Measurements from ENCODE around the gene ZDHHC11B. TPM values are rescaled to one million over a fixed set of nuclear protein-coding genes. Genes with fewer than 3 reads are reported as not detected.
"Not testable (repeated sequence)": the region's sequence is repeated elsewhere in the genome, so short reads cannot be mapped to it uniquely, and the experiment has no call there.

The ZDHHC11B gene, protein sequence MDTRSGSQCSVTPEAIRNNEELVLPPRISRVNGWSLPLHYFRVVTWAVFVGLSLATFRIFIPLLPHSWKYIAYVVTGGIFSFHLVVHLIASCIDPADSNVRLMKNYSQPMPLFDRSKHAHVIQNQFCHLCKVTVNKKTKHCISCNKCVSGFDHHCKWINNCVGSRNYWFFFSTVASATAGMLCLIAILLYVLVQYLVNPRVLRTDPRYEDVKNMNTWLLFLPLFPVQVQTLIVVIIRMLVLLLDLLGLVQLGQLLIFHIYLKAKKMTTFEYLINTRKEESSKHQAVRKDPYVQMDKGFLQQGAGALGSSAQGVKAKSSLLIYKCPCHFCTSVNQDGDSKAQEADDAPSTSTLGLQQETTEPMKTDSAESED
- 0.26 and 0.42 TPM in 2 replicates for total RNA-seq (2014; rRNA removed; shearing (Covaris generic))
- polyA plus RNA-seq (2014; cell fraction: nucleus; rRNA removed): 0.19 and 1.0 TPM in 2 replicates

DNA sequence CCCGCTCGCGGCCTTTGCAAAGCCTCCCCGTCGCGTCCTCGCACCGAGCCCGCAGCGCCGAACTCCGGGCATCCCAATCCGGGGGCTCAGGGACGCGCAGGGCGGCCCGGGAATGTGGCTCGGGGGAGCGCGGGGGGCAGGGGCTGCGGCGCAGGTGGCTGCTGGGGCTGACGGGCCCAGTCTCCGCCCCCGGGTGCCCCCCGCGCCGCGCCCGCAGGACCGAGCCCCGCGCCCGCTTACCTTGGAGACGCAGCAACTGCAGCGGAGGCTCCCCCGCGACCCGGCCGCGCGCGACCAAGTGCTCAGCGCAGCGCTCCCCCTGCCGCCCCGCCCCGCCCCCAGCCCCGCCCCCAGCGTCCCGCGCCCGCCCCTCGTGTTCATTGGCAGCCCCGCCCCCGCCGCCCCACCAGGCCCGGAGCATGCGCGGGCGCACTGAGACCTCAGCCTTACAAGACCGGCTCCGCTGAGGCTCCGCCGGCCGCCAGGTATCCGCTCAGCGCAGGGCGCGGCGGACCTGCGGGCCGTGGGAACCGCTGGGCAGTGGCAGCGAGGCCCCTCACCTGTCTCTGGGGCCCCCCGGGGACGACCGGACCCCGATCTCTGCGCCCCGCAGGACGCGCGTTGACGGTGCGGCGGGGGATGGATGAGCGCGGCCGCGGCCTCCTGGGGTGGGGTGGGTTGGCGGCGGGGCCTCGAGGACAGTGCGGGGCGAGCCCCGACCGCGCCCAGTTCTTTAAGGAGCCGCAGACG is at the start of gene ZDHHC11B:
Gene ZDHHC11B, minus strand, starts transcription at position 302 of the 750 bp plus-strand sequence. CDS start 17,810 bp downstream, outside the sequence.
- peak; percentile 74 for DNase-seq (ENCODE audit: extremely low read depth, low read depth)

DNA sequence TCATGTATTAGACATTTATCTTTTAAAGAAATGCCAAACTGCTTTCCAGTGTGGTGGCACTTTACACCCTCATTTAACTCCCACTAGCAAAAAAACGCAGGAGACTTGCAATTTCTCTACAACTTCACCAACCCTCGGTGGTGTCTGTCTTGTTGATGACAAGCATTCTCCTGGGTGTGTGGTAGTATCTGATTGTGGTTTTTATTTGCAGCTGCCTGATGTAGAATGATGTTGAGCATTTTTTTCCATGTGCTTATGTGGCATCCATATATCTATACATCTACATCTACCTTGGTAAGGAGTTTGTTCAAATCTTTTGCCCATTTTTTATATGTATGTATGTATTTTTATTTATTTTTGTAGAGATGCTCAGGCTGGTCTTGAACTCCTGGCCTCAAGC is 49.5 kb upstream of the ZDHHC11B start:
- DNase-seq (ENCODE audit: extremely low read depth, low read depth): not testable (repeated sequence)

DNA sequence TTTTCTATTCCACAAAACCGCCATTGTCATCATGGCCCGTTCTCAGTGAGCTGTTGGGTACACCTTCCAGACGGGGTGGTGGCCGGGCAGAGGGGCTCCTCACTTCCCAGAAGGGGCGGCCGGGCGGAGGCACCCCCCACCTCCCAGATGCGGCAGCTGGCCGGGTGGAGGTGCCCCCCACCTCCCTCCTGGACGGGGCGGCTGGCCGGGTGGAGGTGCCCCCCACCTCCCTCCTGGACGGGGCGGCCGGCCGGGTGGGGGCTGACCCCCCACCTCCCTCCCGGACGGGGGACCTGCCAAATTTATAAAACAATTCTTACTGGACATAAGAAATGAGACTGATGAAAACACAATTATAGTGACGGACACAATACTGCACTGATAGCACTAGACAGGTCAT is 43.7 kb upstream of the ZDHHC11B start:
- DNase-seq (ENCODE audit: extremely low read depth, low read depth): not testable (repeated sequence)

DNA sequence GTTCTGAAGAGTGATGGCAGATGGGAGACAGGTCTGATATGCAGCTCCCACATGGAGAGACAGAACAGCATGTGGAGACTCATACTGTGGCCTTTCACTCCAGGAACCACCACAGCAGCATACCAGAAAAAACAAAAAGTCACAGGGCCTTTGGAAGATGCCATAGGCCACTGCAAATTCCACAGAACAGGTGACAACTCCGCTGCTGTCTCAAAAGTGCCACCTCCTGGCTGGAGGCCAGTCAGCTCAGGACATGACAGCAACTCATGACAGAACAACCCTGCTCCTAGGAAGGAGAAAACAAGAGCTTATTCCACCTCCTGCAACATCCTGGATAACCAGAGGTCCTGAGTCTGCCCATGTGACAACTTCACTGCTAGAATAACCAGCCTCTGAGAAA is 41.0 kb upstream of the ZDHHC11B start:
- DNase-seq (ENCODE audit: extremely low read depth, low read depth): not testable (repeated sequence)

DNA sequence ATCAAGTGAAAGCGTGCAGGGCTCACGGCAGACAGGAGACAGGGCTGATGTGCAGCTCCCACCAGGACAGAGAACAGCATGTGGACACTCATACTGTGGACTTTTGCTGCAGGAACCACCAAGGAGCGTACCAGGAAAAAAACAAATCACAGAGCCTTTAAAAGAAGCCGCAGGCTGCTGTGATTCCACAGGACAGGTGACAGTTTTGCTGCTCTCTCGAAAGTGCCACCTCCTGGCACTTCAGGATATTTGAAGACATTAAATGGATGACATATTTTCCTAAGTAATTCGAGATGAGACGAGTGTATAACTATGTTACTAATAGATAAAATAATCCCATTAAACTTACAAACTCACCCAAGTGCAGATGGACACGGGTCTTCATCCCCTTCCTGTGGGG is 37.0 kb upstream of the ZDHHC11B start:
- DNase-seq (ENCODE audit: extremely low read depth, low read depth): no peak

DNA sequence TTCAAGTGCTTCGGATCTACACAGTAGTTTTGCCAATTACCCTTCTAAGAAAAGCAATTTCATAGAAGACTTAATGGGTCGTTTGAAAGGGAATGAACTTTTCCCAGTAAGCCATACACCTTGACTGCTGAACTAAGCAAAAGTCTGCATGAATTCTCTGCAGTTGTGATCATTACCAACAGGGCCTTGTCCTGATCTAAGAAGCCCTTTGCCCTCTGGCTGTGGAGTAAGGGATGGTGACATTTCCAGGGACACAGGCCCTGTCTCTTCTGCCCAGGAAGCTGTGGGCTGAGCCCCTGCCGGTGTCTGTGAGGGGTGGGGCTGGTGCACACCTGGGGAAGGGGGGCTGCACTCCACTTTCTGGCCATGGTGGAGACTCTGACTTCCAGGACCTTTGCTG is 35.7 kb upstream of the ZDHHC11B start:
- no peak for DNase-seq (ENCODE audit: extremely low read depth, low read depth)

DNA sequence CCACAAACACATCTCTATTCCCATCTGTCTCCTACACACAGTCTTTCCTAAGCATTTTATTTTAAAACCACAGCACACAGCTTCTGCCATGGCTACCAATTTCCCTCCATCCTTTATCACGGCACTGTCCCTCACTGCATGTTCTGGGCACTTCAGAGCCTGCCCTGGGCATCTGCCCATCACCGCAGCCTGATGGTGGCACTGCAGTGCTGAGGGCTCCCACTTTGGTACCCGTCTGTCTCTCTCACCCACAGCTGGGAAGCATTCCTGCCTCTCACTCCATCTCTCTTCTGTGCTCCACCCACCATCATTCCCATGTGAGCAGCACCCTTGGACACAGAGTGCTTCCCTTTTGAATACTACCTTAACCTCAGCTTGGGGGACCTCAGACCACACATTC is 34.5 kb upstream of the ZDHHC11B start:
- no peak for DNase-seq (ENCODE audit: extremely low read depth, low read depth)

DNA sequence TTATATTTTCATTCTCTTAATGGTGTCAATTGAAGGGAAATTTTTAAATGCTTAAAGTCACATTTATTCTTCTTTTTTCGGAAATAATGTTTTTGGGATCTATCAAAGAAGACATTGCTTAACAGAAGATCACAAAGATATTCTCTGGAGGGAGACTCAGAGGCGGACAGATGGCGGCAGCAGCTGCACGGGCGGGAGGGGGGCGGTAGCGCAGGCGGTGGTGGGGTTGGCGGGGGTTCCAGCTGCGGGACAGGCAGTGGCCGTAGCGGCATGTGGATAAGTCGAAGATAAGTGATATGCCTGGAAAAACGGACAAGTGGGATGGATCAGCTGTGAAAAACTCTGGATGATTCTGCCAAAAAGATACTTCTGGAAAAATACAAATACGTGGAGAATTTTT is 31.6 kb upstream of the ZDHHC11B start:
- DNase-seq (ENCODE audit: extremely low read depth, low read depth): no peak

DNA sequence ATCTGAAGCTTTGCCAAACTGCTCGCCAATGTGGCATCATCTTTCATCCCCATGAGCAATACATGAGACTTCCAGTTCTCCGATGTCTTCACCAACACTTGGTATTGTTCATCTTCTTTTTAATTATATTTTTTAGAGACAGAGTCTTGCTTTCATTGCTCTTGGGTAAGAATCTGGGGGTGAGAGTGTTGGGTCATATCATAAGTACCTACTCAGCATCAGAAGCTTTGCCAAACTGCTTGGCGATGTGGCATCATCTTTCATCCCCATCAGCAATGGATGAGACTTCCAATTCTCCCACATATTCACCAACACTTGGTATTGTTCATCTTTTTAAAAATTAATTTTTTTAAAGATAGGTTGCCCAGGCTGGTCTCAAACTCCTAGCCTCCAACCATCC is 30.9 kb upstream of the ZDHHC11B start:
- DNase-seq (ENCODE audit: extremely low read depth, low read depth): no peak

DNA sequence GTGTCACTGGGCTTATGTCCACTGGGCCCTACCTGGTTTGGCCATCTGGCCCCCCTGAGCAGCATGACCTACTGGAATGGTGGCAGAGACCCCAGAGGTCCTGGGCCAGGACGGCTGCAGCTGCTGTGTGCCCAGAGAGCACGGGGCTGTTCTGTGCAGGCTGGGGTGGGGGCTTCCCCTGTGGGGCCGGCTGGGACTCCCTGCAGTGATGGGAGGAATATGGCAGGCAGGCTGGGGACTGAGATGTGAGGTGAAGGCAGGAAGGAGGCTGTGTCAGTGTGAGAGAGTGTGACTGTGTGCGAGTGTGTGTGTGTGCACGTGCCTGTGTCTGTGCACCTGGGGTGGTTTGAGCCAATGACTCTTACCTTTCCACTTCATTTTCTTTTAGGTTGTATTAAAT is 29.0 kb upstream of the ZDHHC11B start:
- DNase-seq (ENCODE audit: extremely low read depth, low read depth): not testable (repeated sequence)

DNA sequence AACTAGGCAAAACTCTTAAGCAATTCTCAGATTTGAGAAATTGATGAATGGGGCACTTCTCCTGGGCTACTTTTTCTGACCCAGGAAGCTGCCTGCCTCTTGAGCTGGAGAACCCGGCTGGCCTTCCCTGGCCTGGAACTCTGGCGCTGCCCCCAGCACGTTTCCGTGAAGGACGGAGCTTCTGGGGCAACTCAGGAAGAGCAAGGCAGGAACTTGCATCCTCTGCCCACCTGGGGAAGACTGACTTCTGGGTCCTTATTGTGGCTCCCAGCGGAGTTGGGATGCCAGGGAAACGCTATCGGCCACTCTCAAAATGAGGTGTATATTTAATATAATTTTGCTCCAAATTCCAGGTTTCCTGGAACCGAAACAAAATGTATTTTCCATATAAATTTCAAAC is 26.9 kb upstream of the ZDHHC11B start:
- DNase-seq (ENCODE audit: extremely low read depth, low read depth): not testable (repeated sequence)

DNA sequence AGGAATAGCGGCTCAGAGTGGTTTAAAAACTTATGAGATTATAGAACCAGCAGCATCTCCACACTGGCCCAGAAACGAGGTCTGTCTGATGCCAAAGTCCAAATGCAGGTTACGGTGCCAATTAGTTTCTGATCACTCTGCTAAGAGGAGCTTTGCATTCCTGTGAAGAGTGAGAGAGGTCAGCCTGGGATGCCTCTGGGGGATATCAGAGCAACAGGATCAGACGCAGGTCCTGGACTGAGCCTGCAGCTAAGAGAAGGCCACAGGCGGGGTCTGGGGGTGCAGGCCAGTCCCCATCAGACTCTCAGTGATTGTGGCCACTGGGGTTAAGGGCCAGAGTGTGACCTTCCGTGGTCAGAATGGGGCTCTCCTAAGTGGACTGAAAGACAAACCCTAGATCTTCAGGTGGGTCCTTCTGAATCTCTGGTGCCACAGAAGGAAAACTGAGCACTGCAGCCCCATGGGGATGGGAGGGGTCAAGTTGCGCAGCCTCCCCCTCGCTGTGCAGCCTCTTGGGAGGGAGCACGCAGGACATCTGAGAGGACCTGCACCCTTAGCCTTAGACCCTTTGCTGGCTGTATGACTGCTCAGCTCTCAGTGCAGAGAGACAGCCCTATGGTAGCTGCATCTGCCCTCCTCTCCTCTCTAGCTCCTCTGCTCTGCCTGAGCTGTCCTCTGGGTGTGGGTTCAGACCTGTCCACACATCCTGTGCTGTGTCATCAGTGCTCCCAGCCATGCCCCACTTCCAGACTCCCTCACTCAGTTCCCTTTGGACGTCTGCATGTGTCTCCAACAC is 23.4 kb upstream of the ZDHHC11B start:
- DNase-seq (ENCODE audit: extremely low read depth, low read depth): not testable (repeated sequence)

DNA sequence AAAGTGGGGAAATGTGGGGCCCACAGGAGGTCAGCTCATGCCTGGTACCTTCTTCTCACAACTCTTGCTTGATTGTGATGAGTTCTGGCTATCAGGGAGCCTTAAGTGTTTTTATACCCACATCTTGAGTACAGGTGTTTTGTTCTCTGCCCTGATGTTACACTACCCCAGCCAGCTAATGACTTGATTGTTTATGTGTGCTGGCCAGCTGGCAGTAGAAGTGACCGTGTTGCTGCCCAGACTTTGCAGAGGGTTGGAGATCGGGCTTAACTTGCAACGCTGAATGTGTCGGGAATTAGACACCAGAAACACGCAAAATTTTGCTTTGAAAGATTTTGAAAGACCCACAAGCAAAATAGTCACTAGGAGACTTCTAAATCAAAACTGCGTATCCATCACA is 16.9 kb upstream of the ZDHHC11B start:
- DNase-seq (ENCODE audit: extremely low read depth, low read depth): no peak

DNA sequence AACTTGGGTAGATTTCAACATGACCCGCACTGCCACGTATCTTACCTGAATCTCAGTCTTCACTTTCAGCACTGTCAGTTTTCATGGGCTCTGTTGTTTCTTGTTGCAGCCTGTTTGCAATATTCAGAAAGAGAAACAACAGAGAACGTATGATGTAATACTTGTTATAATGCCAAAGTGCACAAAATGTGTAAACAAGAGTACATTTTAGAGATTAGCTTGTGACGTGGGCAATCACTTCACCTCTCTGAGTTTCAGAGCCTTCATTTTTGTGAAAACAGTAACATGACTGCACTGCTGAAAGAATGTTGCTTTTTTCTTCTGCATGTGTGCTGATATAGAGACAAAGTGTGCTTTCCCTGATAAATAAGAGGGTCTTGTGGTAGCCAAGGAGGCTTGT is 16.5 kb upstream of the ZDHHC11B start:
- DNase-seq (ENCODE audit: extremely low read depth, low read depth): not testable (repeated sequence)

DNA sequence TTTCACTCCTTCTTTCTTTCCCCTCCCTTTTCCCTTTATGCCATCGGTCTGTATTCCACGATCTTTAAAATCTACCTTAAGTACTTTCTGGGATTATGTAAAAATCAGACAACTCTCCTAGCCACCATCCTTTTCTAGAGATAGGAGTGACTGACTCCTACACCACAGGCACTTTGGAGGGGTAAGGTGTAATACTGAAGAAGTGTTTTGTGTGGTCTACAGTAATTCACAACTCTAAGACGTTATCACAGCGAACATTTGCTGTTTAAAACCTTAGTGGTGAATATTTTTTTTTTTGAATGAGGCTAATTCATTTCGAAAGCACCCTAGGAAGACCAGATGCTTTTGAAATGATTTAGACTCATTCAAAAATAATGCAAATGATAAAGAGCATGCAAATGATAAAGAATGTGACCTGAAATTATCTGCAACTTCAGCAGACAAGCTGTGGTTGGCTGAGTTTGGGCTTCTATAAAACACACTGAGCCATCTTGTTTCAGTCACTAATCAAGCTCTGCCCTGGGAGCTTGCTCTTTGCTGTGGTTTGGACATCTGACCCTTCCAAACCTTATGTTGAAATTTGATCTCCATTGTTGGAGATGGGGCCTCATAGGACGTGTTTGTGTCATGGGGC is 14.1 kb upstream of the ZDHHC11B start:
- not testable (repeated sequence) for DNase-seq (ENCODE audit: extremely low read depth, low read depth)

DNA sequence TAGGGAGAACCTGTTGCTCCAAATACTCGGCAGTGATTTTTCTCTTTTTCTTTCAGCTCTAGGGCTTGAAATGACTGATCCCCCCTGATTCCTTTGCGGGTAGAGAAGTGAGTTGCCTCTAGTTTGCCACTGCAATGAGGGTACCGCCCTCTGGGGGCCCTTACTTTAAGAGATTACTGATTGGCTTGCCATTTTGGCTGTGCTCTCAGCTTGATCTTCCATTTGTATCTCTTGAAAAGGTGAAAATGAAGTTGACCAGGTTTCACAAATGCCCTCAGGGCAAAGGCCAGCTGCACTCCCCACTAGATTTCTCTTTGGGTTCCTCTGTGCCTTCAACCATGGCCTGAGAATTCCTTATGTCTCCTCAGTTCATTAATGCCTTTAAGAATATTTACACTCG is 13.5 kb upstream of the ZDHHC11B start:
- not testable (repeated sequence) for DNase-seq (ENCODE audit: extremely low read depth, low read depth)

DNA sequence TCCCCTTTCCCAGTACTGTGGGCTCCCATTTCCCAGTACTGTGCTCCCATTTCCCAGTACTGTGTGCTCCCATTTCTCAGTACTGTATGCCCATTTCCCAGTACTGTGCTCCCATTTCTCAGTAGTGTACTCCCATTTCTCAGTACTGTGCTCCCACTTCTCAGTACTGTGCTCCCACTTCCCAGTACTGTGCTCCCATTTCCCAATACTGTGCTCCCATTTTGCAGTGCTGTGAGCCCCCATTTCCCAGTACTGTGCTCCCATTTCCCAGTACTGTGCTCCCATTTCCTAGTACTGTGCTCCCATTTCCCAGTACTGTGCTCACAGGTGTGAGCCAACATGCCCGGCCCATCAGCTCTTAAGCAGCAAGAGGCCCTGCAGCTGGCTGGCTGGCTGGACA is 11.3 kb upstream of the ZDHHC11B start:
- not testable (repeated sequence) for DNase-seq (ENCODE audit: extremely low read depth, low read depth)

DNA sequence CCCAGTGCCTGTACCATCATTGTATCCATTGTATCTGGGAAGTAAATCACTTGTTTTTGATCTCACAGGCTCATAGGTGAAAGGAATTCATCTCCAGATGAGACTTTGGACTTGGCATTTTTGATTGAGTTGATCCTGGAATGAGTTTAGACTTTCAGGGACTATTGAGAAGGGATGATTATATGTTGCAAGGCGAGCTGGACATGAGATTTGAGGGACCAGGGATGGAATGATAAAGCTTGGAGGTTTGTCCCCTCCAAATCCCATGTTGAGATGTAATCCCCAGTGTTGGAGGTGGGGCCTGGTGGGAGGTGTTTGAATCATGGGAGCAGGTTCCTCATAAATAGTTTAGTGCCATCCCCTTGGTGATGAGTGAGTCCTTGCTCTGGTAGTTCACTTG is 10.4 kb upstream of the ZDHHC11B start:
- not testable (repeated sequence) for DNase-seq (ENCODE audit: extremely low read depth, low read depth)

DNA sequence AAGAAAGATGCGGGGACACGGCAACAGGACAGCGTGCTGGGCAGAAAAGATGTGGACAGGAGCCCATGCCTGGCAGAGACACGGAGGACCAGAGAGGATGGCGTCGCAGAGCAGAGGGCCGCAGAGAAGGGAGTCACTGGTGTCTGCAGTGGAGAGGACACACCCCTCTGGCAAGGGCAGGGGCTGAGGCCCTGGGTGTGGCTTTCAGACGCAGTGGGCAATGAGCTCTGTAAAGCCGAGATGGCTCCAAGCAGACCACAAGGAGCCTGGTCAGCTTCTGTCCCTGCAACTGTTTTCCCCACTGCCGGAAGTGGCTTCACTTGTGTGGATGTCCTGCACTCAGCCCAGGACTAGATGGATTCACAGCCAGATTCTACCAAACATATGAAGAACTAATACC is 4.2 kb upstream of the ZDHHC11B start:
- DNase-seq (ENCODE audit: extremely low read depth, low read depth): not testable (repeated sequence)

DNA sequence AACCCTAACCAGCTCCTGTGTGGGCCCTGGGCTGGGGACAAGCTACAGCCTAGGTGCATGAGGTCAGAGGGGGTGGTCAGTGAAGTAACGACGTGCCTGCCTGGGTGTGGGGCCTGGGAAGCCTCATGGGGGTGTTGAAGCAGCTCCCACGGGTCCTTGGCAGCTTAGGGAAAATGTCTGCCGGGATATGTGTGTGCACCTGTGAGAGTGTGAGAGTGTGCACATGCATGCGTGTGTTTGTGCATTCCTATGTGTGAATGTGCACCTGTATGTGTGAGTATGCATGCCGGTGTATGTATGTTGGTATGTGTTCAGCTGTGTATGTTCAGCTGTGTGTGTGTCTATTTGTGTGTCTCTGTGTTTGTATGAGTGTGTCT is 3.3 kb upstream of the ZDHHC11B start:
- not testable (repeated sequence) for DNase-seq (ENCODE audit: extremely low read depth, low read depth)

Data from NCI-H460 (cell line).